AG04450 (cell line): ENCODE data around the gene GSAP. TPM values are rescaled to one million over a fixed set of nuclear protein-coding genes. Genes with fewer than 3 reads are reported as not detected.

Experiments
- CTCF ChIA-PET: fragments of 300-600, 350-600 bp; formaldehyde crosslinking; extraction: SDS; loops from one replicate; lab custom pipeline; 2022; ENCODE audit warnings: antibody characterized with exemption, inconsistent platforms; lab: Charles Lee
- POLR2A ChIA-PET: fragments of 350-600 bp; formaldehyde crosslinking; extraction: SDS; loops from one replicate; lab custom pipeline; 2021; ENCODE audit warnings: antibody characterized with exemption, inconsistent platforms; lab: Yijun Ruan, JAX
- DNase-seq: peaks from one replicate; pipeline ENCODE4 v3.0.0-alpha.2; 2011; ENCODE audit warnings: low read depth, low spot score
- H3K27ac ChIP-seq: one replicate; pipeline ENCODE4 v1.5.1; 2012; ENCODE audit warnings: low read depth, low read length, control low read depth
- H3K27me3 ChIP-seq: one replicate; pipeline ENCODE4 v1.6.0; 2012; ENCODE audit warnings: low read length; ENCODE audit not compliant: control insufficient read depth, insufficient read depth
- H3K4me3 ChIP-seq: 2 replicates; pipeline ENCODE4 v1.5.1; 2011; ENCODE audit warnings: mild to moderate bottlenecking, low read depth, low read length, control low read depth
- H3K9me3 ChIP-seq: 2 replicates; pipeline ENCODE4 v1.5.1; 2012; ENCODE audit warnings: low read length; ENCODE audit not compliant: control insufficient read depth, insufficient read depth
- CTCF ChIP-seq: IDR thresholded peaks from 2 replicates; pipeline ENCODE4 v1.5.1; 2011; ENCODE audit warnings: low read depth, low read length, control low read depth, inconsistent platforms
- polyA plus RNA-seq: library from polyadenylated mRNA; depleted of rRNA; stranded (reverse); fragments of >200 nt; gene quantifications from 2 replicates; pipeline ENCODE4 v1.2.3, GENCODE V29; 2011

Gene GSAP
- polyA plus RNA-seq, 1 experiment: 8.9 TPM

DNA sequence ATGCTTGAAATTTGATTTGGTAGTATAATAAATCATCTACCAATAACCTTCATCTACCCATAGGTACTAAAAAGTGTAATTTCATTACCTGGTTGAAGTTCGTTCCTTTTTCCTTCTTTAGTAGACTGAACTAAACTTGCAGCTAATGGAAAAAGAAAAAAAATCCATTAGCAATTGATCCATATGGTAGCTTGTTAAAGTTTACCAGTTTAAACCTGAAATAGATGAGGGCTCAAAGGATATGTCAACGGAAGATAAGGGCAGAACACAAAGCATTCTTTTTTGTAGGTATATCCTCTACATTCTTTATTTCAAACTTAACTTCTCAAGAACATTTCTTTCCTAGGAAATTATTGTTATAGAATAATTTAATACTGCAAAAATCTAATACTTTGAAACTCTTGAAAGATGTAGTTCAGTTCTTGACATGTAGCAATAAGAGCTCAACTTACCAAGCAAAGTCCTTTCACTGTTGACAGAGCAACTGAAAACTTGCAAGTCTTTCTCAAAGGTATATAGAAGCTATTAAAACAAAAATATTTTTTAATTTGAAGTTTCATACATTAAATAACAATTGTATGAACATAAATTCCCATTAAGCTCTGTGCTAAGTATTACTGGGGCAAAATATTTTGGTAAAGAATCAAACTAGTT, 19.1 kb downstream of the GSAP start:
- TF ChIP-seq CTCF: no peak
- Histone ChIP-seq H3K27me3 (no peaks in the 10 kb centered on the region), H3K27ac (no peak overlapping the region), H3K9me3 (no peaks in the 10 kb centered on the region), H3K4me3 (no peak overlapping the region)
- POLR2A ChIA-PET: no interaction called here
- CTCF ChIA-PET: no interaction called here
- DNase-seq: no peak

DNA sequence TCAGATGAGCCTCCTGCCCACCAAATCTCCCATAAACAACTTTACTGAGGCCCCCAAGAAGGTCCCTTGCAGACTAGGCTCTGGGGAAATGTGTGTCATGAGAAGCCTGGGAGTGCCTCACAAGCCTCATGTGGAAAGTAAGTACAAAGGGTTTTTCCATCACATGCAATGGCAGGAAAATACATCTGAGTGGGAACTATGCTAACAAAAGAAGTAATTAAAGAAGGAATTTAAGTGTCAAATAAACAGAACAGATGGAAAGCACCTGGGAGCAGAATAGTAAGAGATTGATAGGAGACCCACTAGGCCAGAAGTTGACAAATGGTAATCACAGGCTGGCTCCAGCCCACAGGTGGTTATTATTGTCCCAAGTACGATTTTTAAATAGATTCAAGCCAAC, 20.5 kb downstream of the GSAP start:
- DNase-seq: no peak
- POLR2A ChIA-PET: no interaction called here
- no peak for TF ChIP-seq CTCF
- Histone ChIP-seq H3K4me3 (no peak overlapping the region), H3K9me3 (no peaks in the 10 kb centered on the region), H3K27ac (no peak overlapping the region), H3K27me3 (no peaks in the 10 kb centered on the region)
- CTCF ChIA-PET: no interaction called here

- H3K27ac ChIP-seq: no peak overlapping the region
- no peak for TF ChIP-seq CTCF
- POLR2A ChIA-PET: no interaction called here
- H3K27me3 ChIP-seq: no peaks in the 10 kb centered on the region
- DNase-seq: no peak
- H3K9me3 ChIP-seq: no peaks in the 10 kb centered on the region
- CTCF ChIA-PET: no interaction called here
- no peak overlapping the region for H3K4me3 ChIP-seq
Measured at GRCh38 chr7:77393954-77394353, 22.2 kb downstream of the GSAP start.

DNA sequence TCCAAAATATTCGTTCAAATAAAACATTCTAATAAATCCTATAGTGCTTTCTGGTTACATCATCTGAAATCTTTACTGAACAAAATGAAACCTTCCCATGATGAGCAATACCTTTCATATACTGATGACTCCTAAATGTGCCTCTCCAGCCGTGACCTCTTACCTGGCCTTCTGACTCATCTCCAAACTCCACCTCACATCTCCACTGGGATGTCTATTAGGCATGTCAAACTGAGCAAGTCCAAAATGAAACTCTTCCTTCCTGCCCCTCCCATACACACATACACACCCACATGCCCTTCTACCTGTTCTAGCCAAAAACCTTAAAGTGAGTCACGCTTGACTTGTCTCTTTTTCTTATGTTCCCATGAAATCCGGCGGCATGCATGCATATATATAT, 22.9 kb downstream of the GSAP start:
- H3K27me3 ChIP-seq: no peaks in the 10 kb centered on the region
- H3K27ac ChIP-seq: no peak overlapping the region
- no peak for DNase-seq
- no peak for TF ChIP-seq CTCF
- H3K4me3 ChIP-seq: no peak overlapping the region
- no peaks in the 10 kb centered on the region for H3K9me3 ChIP-seq
- CTCF ChIA-PET: no interaction called here
- POLR2A ChIA-PET: no interaction called here

DNA sequence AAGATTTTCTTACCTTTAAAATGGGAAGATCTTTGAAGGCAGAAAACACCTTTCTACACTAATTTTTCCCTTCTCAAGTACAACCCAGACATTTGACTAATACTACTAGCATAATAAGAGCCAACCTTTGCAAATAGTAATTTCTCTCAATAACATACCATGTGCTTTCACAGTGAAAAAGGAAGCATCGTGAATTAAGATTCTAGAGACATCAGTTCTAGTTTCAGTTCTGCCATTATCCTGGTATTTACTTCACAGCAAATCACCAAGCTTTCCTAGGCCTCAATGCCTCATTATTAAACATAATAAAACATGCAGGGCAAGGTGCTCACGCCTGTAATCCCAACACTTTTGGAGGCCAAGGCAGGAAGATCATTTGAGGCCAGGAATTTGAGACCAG, 24.9 kb downstream of the GSAP start:
- Histone ChIP-seq H3K27me3 (no peaks in the 10 kb centered on the region), H3K4me3 (no peak overlapping the region), H3K9me3 (no peaks in the 10 kb centered on the region), H3K27ac (no peak overlapping the region)
- DNase-seq: no peak
- no peak for TF ChIP-seq CTCF
- POLR2A ChIA-PET: no interaction called here
- CTCF ChIA-PET: no interaction called here
